HG03039 (cell line): Measurements from ENCODE around the gene IFIT3.
"Not testable (repeated sequence)": the region's sequence is repeated elsewhere in the genome, so short reads cannot be mapped to it uniquely, and the experiment has no call there.

Source experiments
- ATAC-seq: cut with Tn5 transposase; IDR thresholded peaks from one replicate; pipeline ENCODE4 v1.9.1; 2021; ENCODE audit warnings: mild to moderate bottlenecking, moderate library complexity; ENCODE audit not compliant: unreplicated experiment

The IFIT3 gene

GRCh38 chr10:89304026-89304425 lies 23.8 kb upstream of the IFIT3 start:
- ATAC-seq: no peak

GRCh38 chr10:89304446-89304845 lies 23.4 kb upstream of the IFIT3 start:
- ATAC-seq: no peak

GRCh38 chr10:89304925-89305324 lies 22.9 kb upstream of the IFIT3 start:
- no peak for ATAC-seq

GRCh38 chr10:89305766-89306433 lies 21.9 kb upstream of the IFIT3 start:
- no peak for ATAC-seq

GRCh38 chr10:89306434-89307268 lies 21.1 kb upstream of the IFIT3 start:
- no peak for ATAC-seq

- ATAC-seq: no peak
Observed at GRCh38 chr10:89307269-89307577, 20.6 kb upstream of the IFIT3 start.

GRCh38 chr10:89308266-89308665 lies 19.5 kb upstream of the IFIT3 start:
- no peak for ATAC-seq

- ATAC-seq: no peak
Observed at GRCh38 chr10:89308736-89309135, 19.1 kb upstream of the IFIT3 start.

- ATAC-seq: no peak
Observed at GRCh38 chr10:89309156-89310055, 18.4 kb upstream of the IFIT3 start.

- no peak for ATAC-seq
Observed at GRCh38 chr10:89310056-89310893, 17.5 kb upstream of the IFIT3 start.

- ATAC-seq: no peak
Observed at GRCh38 chr10:89312973-89313372, 14.8 kb upstream of the IFIT3 start.

GRCh38 chr10:89314676-89315075 lies 13.1 kb upstream of the IFIT3 start:
- no peak for ATAC-seq

- ATAC-seq: not testable (repeated sequence)
Observed at GRCh38 chr10:89318047-89318446, 9.8 kb upstream of the IFIT3 start.

GRCh38 chr10:89325081-89325480 lies 2.7 kb upstream of the IFIT3 start:
- ATAC-seq: not testable (repeated sequence)

GRCh38 chr10:89325856-89326255 lies 1.9 kb upstream of the IFIT3 start:
- ATAC-seq: not testable (repeated sequence)

GRCh38 chr10:89329151-89329550 lies 1.4 kb downstream of the IFIT3 start:
- ATAC-seq: no peak

- ATAC-seq: not testable (repeated sequence)
Observed at GRCh38 chr10:89330014-89330413, 2.2 kb downstream of the IFIT3 start.

GRCh38 chr10:89330537-89331212 lies 2.9 kb downstream of the IFIT3 start:
- ATAC-seq: no peak

- not testable (repeated sequence) for ATAC-seq
Observed at GRCh38 chr10:89331487-89332122, 3.8 kb downstream of the IFIT3 start.
